NT2/D1 (cell line): ENCODE data around the gene P2RX3.
"Not testable (repeated sequence)": the region's sequence is repeated elsewhere in the genome, so short reads cannot be mapped to it uniquely, and the experiment has no call there.

Source experiments
- DNase-seq: peaks from one replicate; pipeline ENCODE4 v3.0.0-alpha.2; 2011; ENCODE audit warnings: low read depth, low spot score
- H3K27me3 ChIP-seq: 2 replicates; pipeline ENCODE4 v1.6.0; 2011; ENCODE audit warnings: mild to moderate bottlenecking; ENCODE audit not compliant: insufficient read length, insufficient read depth
- H3K36me3 ChIP-seq: 2 replicates; pipeline ENCODE4 v1.6.1; 2011; ENCODE audit warnings: mild to moderate bottlenecking, low read length, mixed read lengths; ENCODE audit not compliant: insufficient read depth, insufficient read length
- H3K4me1 ChIP-seq: 2 replicates; pipeline ENCODE4 v1.5.1; 2011; ENCODE audit not compliant: insufficient read depth, insufficient read length
- H3K4me3 ChIP-seq: 2 replicates; pipeline ENCODE4 v1.5.1; 2011; ENCODE audit warnings: low read depth; ENCODE audit not compliant: insufficient read length
- H3K9ac ChIP-seq: 2 replicates; pipeline ENCODE4 v1.6.0; 2011; ENCODE audit warnings: low read depth; ENCODE audit not compliant: insufficient read length
- H3K9me3 ChIP-seq: 2 replicates; pipeline ENCODE4 v1.5.1; 2011; ENCODE audit warnings: mild to moderate bottlenecking, low read length; ENCODE audit not compliant: insufficient read depth
- SUZ12 ChIP-seq: IDR thresholded peaks from 2 replicates; pipeline ENCODE4 v1.6.1; 2011; ENCODE audit not compliant: insufficient read length, insufficient read depth; ENCODE audit errors: extremely low read depth
- YY1 ChIP-seq: IDR thresholded peaks from 2 replicates; pipeline ENCODE4 v1.6.1; 2011; ENCODE audit not compliant: insufficient read length, insufficient read depth
- ZNF274 ChIP-seq: IDR thresholded peaks from 2 replicates; pipeline ENCODE4 v1.6.1; 2011; ENCODE audit warnings: mild to moderate bottlenecking, low read depth, low read length

The P2RX3 gene

GRCh38 chr11:57357310-57357709 is 19.2 kb downstream of the P2RX3 start:
- H3K9ac ChIP-seq = no peak overlapping the region
- H3K9me3 ChIP-seq = no peaks in the 10 kb centered on the region
- H3K27me3 ChIP-seq = peaks cover under 1% of the 10 kb centered on the region
- no peaks in the 10 kb centered on the region for H3K36me3 ChIP-seq
- DNase-seq = no peak
- TF ChIP-seq YY1 = no peak
- H3K4me3 ChIP-seq = no peak overlapping the region
- H3K4me1 ChIP-seq = peaks cover 12% of the 10 kb centered on the region

GRCh38 chr11:57357856-57358255 is 19.7 kb downstream of the P2RX3 start:
- H3K9me3 ChIP-seq = no peaks in the 10 kb centered on the region
- no peak for DNase-seq
- H3K36me3 ChIP-seq = no peaks in the 10 kb centered on the region
- H3K27me3 ChIP-seq = peaks cover 3% of the 10 kb centered on the region
- no peak overlapping the region for H3K4me3 ChIP-seq
- peaks cover 11% of the 10 kb centered on the region for H3K4me1 ChIP-seq
- TF ChIP-seq SUZ12 (no peak), ZNF274 (no peak), YY1 (no peak)
- H3K9ac ChIP-seq = no peak overlapping the region

- Histone ChIP-seq H3K4me3 (no peak overlapping the region), H3K36me3 (no peaks in the 10 kb centered on the region), H3K27me3 (peaks cover 3% of the 10 kb centered on the region), H3K9ac (no peak overlapping the region), H3K4me1 (peaks cover 10% of the 10 kb centered on the region), H3K9me3 (no peaks in the 10 kb centered on the region; the same call in 1 of the 2 replicates)
- DNase-seq = no peak
- TF ChIP-seq YY1 (no peak), ZNF274 (no peak), SUZ12 (no peak)
These were observed 20.4 kb downstream of the P2RX3 start for GRCh38 chr11:57358543-57358961.

- H3K4me1 ChIP-seq = peaks cover 10% of the 10 kb centered on the region
- H3K36me3 ChIP-seq = no peaks in the 10 kb centered on the region
- H3K4me3 ChIP-seq = no peak overlapping the region
- H3K9ac ChIP-seq = no peak overlapping the region
- H3K27me3 ChIP-seq = peaks cover 3% of the 10 kb centered on the region
- H3K9me3 ChIP-seq = no peaks in the 10 kb centered on the region; the same call in 1 of the 2 replicates
- TF ChIP-seq YY1 = no peak
- TF ChIP-seq SUZ12 = no peak
- TF ChIP-seq ZNF274 = no peak
- no peak for DNase-seq
These were observed 20.8 kb downstream of the P2RX3 start for GRCh38 chr11:57358991-57359390.

GRCh38 chr11:57359396-57359795 is 21.2 kb downstream of the P2RX3 start:
- H3K27me3 ChIP-seq = peaks cover 3% of the 10 kb centered on the region

GRCh38 chr11:57359896-57360690 is 21.9 kb downstream of the P2RX3 start:
- Histone ChIP-seq H3K4me3 (no peak overlapping the region), H3K4me1 (peaks cover 10% of the 10 kb centered on the region), H3K36me3 (no peaks in the 10 kb centered on the region), H3K9ac (no peak overlapping the region), H3K27me3 (peaks cover 3% of the 10 kb centered on the region), H3K9me3 (no peaks in the 10 kb centered on the region; the same call in 1 of the 2 replicates)
- no peak for DNase-seq
- TF ChIP-seq YY1 (no peak), ZNF274 (no peak), SUZ12 (no peak)

More at GRCh38 chr11:57359396-57359795, 21.2 kb downstream of the P2RX3 start:
- TF ChIP-seq ZNF274 (no peak), SUZ12 (no peak), YY1 (no peak)
- H3K9ac ChIP-seq = no peak overlapping the region
- no peak for DNase-seq
- no peak overlapping the region for H3K4me3 ChIP-seq
- no peaks in the 10 kb centered on the region; the same call in 1 of the 2 replicates for H3K9me3 ChIP-seq
- no peaks in the 10 kb centered on the region for H3K36me3 ChIP-seq
- peaks cover 10% of the 10 kb centered on the region for H3K4me1 ChIP-seq

GRCh38 chr11:57360991-57361390 is 22.8 kb downstream of the P2RX3 start:
- H3K9ac ChIP-seq = no peak overlapping the region
- H3K4me3 ChIP-seq = no peak overlapping the region
- no peak for TF ChIP-seq SUZ12
- TF ChIP-seq ZNF274 = no peak
- no peak for TF ChIP-seq YY1
- H3K4me1 ChIP-seq = peaks cover 15% of the 10 kb centered on the region
- peaks cover 3% of the 10 kb centered on the region for H3K27me3 ChIP-seq
- DNase-seq = no peak
- no peaks in the 10 kb centered on the region; the same call in 1 of the 2 replicates for H3K9me3 ChIP-seq
- H3K36me3 ChIP-seq = no peaks in the 10 kb centered on the region

GRCh38 chr11:57361420-57361819 is 23.3 kb downstream of the P2RX3 start:
- H3K9ac ChIP-seq, H3K36me3 ChIP-seq, H3K9me3 ChIP-seq, H3K27me3 ChIP-seq, H3K4me3 ChIP-seq, DNase-seq: not testable (repeated sequence)
- H3K4me1 ChIP-seq = peaks cover 18% of the 10 kb centered on the region
